ENCODE measurements around the gene ADGRF3. TPM values are rescaled to one million over a fixed set of nuclear protein-coding genes. Genes with fewer than 3 reads are reported as not detected.

Gene ADGRF3
- total RNA-seq, 1 donor from 2014 or later, result 0.04 TPM

DNA sequence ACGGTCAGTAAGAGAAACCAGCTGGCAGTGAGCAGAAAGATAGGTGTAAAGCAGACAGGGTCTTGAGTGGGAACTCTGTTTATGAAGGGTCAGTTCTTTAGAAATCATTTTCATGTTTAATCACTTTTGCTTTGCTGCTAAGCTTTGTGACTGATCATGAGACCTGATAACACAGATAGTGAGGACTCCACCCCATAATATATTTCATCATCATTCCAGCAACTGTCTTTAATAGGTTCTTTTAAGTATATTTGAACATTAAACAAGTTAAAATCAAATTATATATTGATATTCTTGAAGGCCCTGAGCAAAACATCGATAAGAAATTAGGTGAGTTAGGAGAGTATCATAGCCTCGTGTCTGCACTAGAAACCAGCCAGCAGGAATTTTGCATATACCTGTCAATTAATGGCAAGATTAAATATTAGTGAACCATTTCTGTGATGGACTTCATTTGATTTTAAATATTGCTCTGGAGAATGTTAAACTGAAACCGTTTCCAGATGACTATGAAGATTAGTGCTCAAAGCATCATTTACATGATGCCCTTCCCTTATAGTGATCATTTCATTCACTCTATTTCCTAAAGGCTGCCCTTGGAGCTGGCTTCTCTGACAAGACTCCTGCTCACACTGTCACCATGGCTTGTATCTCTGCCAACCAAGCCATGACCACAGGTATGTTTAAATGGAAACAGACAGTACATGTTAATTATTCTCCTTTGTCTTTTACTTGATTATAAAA is 69.9 kb downstream of the ADGRF3 start:
- H3K4me3 Mint-ChIP-seq, result no peak overlapping the region
- Histone ChIP-seq H3F3A (ENCODE audit: low read depth) (peaks cover 3% of the 10 kb centered on the region), H3K4me1 (no peaks in the 10 kb centered on the region), H2AFZ (replicated peaks) (no peak overlapping the region), H3K36me3 (no peaks in the 10 kb centered on the region), H3K27me3 (no peaks in the 10 kb centered on the region), H3K9me3 (ENCODE audit: low read depth) (no peaks in the 10 kb centered on the region), H3K4me2 (no peak overlapping the region), H3K4me3 (no peak overlapping the region), H4K20me1 (ENCODE audit: low read depth) (no peaks in the 10 kb centered on the region), H3K27ac (no peak overlapping the region), H3K79me2 (ENCODE audit: low read depth) (no peaks in the 10 kb centered on the region), H3K9ac (no peak overlapping the region)
- TF ChIP-seq EZH2 (IDR thresholded peaks at IDR 0.05) (no peak), EZH2phosphoT487 (IDR thresholded peaks at IDR 0.05) (no peak)
- DNase-seq (ENCODE audit: low spot score), result no peak
- peaks cover 2% of the 10 kb centered on the region for H3K27me3 Mint-ChIP-seq (ENCODE audit: insufficient read depth, low read depth)
- H3K4me1 Mint-ChIP-seq, result no peaks in the 10 kb centered on the region
- H3K36me3 Mint-ChIP-seq, result peaks cover 16% of the 10 kb centered on the region
- H3K27ac Mint-ChIP-seq, result no peak overlapping the region
- H3K9me3 Mint-ChIP-seq, result no peaks in the 10 kb centered on the region

DNA sequence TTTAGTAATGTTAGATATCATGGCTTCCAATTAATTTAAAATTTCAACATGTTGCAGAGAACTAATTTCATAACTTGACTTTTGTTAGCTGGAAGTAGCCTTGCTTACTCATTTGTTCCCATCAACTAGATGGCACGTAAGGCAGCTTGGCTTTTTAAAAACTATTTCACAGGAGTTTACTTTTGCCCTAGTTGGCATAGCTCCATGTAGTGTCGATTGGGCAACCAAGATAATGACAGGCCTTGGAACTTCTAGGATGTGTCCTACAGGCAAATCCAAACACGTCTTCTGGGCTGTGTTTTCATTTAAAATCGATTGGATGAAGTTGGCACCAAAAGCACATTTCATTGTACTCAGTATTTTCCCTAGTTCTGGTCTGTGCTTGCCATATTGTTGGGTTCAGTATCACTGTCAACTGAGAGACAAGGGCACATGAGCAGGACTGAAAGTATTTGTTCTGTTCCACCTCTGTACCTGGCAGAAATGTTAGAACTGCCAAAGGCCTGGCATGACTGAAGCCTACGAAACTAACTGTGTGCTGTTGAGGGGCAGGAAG is 72.5 kb downstream of the ADGRF3 start:
- no peaks in the 10 kb centered on the region for H3K27me3 ChIP-seq
- no peaks in the 10 kb centered on the region for H3K4me1 ChIP-seq
- no peaks in the 10 kb centered on the region for H3K4me1 Mint-ChIP-seq
- DNase-seq (ENCODE audit: low spot score), result no peak
- no peak overlapping the region for H2AFZ ChIP-seq (replicated peaks)
- H3K4me3 Mint-ChIP-seq, result no peak overlapping the region
- no peaks in the 10 kb centered on the region for H3K79me2 ChIP-seq (ENCODE audit: low read depth)
- TF ChIP-seq EZH2 (IDR thresholded peaks at IDR 0.05), result no peak
- TF ChIP-seq, protein P1, sequence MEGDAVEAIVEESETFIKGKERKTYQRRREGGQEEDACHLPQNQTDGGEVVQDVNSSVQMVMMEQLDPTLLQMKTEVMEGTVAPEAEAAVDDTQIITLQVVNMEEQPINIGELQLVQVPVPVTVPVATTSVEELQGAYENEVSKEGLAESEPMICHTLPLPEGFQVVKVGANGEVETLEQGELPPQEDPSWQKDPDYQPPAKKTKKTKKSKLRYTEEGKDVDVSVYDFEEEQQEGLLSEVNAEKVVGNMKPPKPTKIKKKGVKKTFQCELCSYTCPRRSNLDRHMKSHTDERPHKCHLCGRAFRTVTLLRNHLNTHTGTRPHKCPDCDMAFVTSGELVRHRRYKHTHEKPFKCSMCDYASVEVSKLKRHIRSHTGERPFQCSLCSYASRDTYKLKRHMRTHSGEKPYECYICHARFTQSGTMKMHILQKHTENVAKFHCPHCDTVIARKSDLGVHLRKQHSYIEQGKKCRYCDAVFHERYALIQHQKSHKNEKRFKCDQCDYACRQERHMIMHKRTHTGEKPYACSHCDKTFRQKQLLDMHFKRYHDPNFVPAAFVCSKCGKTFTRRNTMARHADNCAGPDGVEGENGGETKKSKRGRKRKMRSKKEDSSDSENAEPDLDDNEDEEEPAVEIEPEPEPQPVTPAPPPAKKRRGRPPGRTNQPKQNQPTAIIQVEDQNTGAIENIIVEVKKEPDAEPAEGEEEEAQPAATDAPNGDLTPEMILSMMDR (IDR thresholded peaks at IDR 0.05), result no peak
- TF ChIP-seq EZH2phosphoT487 (IDR thresholded peaks at IDR 0.05), result no peak
- peaks cover 3% of the 10 kb centered on the region for H3F3A ChIP-seq (ENCODE audit: low read depth)
- no peak overlapping the region for H3K27ac ChIP-seq
- H3K36me3 ChIP-seq, result no peaks in the 10 kb centered on the region
- H3K27ac Mint-ChIP-seq, result no peak overlapping the region
- H3K9ac ChIP-seq, result no peak overlapping the region
- no peaks in the 10 kb centered on the region for H3K27me3 Mint-ChIP-seq (ENCODE audit: insufficient read depth, low read depth)
- H3K4me2 ChIP-seq, result no peak overlapping the region
- H3K36me3 Mint-ChIP-seq, result peaks cover 7% of the 10 kb centered on the region
- no peaks in the 10 kb centered on the region for H3K9me3 Mint-ChIP-seq
- no peaks in the 10 kb centered on the region for H4K20me1 ChIP-seq (ENCODE audit: low read depth)
- H3K9me3 ChIP-seq (ENCODE audit: low read depth), result no peaks in the 10 kb centered on the region
- H3K4me3 ChIP-seq, result no peak overlapping the region

DNA sequence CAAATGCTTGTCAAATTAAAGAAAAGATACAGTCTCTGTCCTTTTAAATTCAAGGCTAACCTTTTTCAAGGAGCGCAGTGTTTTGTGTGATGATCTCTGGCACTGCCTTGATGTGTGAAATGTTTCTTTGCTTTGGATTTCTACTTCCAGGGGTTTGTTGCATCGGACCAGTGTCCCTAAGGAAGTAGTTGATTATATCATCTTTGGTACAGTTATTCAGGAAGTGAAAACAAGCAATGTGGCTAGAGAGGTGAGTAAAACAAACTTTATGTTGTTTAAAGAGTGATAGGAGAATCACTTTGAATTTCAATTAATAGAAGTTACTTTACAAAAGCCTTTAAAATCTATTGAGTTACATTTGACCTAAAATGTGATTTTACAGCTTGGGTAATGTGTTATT is 73.1 kb downstream of the ADGRF3 start:
- Mint-ChIP-seq H3K27me3 (ENCODE audit: insufficient read depth, low read depth) (no peaks in the 10 kb centered on the region), H3K4me1 (no peaks in the 10 kb centered on the region), H3K27ac (no peak overlapping the region), H3K4me3 (no peak overlapping the region), H3K36me3 (peaks cover 7% of the 10 kb centered on the region), H3K9me3 (no peaks in the 10 kb centered on the region)
- Histone ChIP-seq H3K36me3 (no peaks in the 10 kb centered on the region), H3K9me3 (ENCODE audit: low read depth) (no peaks in the 10 kb centered on the region), H3K79me2 (ENCODE audit: low read depth) (no peaks in the 10 kb centered on the region), H2AFZ (replicated peaks) (no peak overlapping the region), H3K4me3 (no peak overlapping the region), H3F3A (ENCODE audit: low read depth) (peaks cover 3% of the 10 kb centered on the region), H3K4me2 (no peak overlapping the region), H3K9ac (no peak overlapping the region), H3K27me3 (no peaks in the 10 kb centered on the region), H3K27ac (no peak overlapping the region), H4K20me1 (ENCODE audit: low read depth) (no peaks in the 10 kb centered on the region), H3K4me1 (no peaks in the 10 kb centered on the region)
- TF ChIP-seq, protein P1 (IDR thresholded peaks at IDR 0.05), result no peak
- TF ChIP-seq EZH2phosphoT487 (IDR thresholded peaks at IDR 0.05) (no peak), EZH2 (IDR thresholded peaks at IDR 0.05) (no peak)
- DNase-seq (ENCODE audit: low spot score), result no peak

DNA sequence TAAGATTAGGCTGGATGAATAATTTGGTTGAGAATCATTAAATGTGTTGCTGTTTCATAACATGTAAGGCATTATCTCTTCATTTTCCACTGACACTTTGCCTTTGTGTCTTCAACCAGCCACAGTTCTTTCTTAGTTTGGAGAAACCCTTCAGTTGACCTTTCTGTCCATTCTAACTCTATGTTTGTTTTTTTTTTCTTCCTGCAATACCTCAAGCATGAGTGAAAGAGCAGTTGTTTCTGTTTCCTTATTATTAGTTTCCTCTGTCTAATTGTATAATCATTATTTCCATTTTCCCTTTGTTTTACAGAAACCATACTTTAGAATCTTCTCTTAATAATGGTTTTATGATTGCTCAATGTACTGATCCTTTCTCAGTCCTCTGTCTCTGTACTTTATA is 76.2 kb downstream of the ADGRF3 start:
- no peak for DNase-seq (ENCODE audit: low spot score)
- peaks cover 3% of the 10 kb centered on the region for H3F3A ChIP-seq (ENCODE audit: low read depth)
- H3K9ac ChIP-seq, result no peak overlapping the region
- no peaks in the 10 kb centered on the region for H3K27me3 ChIP-seq
- H3K4me3 ChIP-seq, result no peak overlapping the region
- no peaks in the 10 kb centered on the region for H3K79me2 ChIP-seq (ENCODE audit: low read depth)
- no peaks in the 10 kb centered on the region for H3K4me1 ChIP-seq
- H2AFZ ChIP-seq (replicated peaks), result no peak overlapping the region
- Mint-ChIP-seq H3K36me3 (peaks cover 4% of the 10 kb centered on the region), H3K9me3 (no peaks in the 10 kb centered on the region), H3K4me3 (no peak overlapping the region), H3K27ac (no peak overlapping the region), H3K4me1 (no peaks in the 10 kb centered on the region), H3K27me3 (ENCODE audit: insufficient read depth, low read depth) (no peaks in the 10 kb centered on the region)
- TF ChIP-seq, protein P1 (IDR thresholded peaks at IDR 0.05), result no peak
- TF ChIP-seq EZH2phosphoT487 (IDR thresholded peaks at IDR 0.05) (no peak), EZH2 (IDR thresholded peaks at IDR 0.05) (no peak)
- H3K27ac ChIP-seq, result no peak overlapping the region
- no peaks in the 10 kb centered on the region for H3K36me3 ChIP-seq
- no peaks in the 10 kb centered on the region for H3K9me3 ChIP-seq (ENCODE audit: low read depth)
- H3K4me2 ChIP-seq, result no peak overlapping the region
- no peaks in the 10 kb centered on the region for H4K20me1 ChIP-seq (ENCODE audit: low read depth)
